Stomach (tissue), 9 donors: ENCODE results near the gene CERS6. TPM values are rescaled to one million over a fixed set of nuclear protein-coding genes. Genes with fewer than 3 reads are reported as not detected.
A peak's percentile ranks its signal among the peaks of the same experiment; 100 is the strongest.

Source experiments
- DNase-seq, 2 donors: peaks; one replicate each; pipeline versions ENCODE4 v3.0.0 to v3.0.0-alpha.2; 2013 to 2019
- H3K27ac ChIP-seq, 5 donors: fragments of 200-600 bp in 4 of 5; sonication (generic) in 4 of 5; one replicate each; pipeline ENCODE4 v1.5.1; 2013 to 2019; ENCODE audit warnings: mild to moderate bottlenecking in 1 of 5, moderate library complexity in 1 of 5
- H3K27me3 ChIP-seq, 3 donors: fragments of 200-600 bp; sonication (generic); one replicate each; pipeline ENCODE4 v1.5.1; 2017 to 2019; ENCODE audit warnings: mixed run types in 1 of 3
- H3K36me3 ChIP-seq, 4 donors: fragments of 200-600 bp; sonication (generic); 1 replicate in 3 of 4; 2 replicates in 1 of 4; pipeline ENCODE4 v1.5.1; 2016 to 2019
- H3K4me1 ChIP-seq, 4 donors: fragments of 200-600 bp; sonication (generic); one replicate each; pipeline ENCODE4 v1.5.1; 2016 to 2019
- H3K4me3 ChIP-seq, 4 donors: fragments of 200-600 bp; sonication (generic) in 3 of 4; one replicate each; pipeline ENCODE4 v1.5.1; 2016 to 2019; ENCODE audit warnings: mild to moderate bottlenecking in 1 of 4
- H3K9me3 ChIP-seq, 4 donors: fragments of 200-600 bp; sonication (generic); one replicate each; pipeline ENCODE4 v1.5.1; 2016 to 2019
- CTCF ChIP-seq, 7 experiments: fragments of 450-650 bp in 4 of 7; fragments of 200-600 bp in 3 of 7; sonication (generic) in 3 of 7; IDR thresholded peaks; one replicate each; pipeline ENCODE4 v1.5.1; 2016 to 2019; ENCODE audit warnings: antibody characterized with exemption in 7 of 7, control low read depth in 2 of 7, mild to moderate bottlenecking in 1 of 7
- EP300 ChIP-seq: sonication (generic); formaldehyde crosslinking; IDR thresholded peaks from one replicate; pipeline ENCODE4 v1.6.1; 2017; ENCODE audit warnings: antibody characterized with exemption
- POLR2A ChIP-seq, 4 donors: fragments of 450-650 bp; IDR thresholded peaks; one replicate each; pipeline ENCODE4 v1.6.1; 2016; ENCODE audit warnings: antibody characterized with exemption in 4 of 4, control low read depth in 2 of 4, mild to moderate bottlenecking in 1 of 4, moderate library complexity in 1 of 4
- POLR2AphosphoS5 ChIP-seq, 3 donors: sonication (generic); formaldehyde crosslinking; IDR thresholded peaks; one replicate each; pipeline ENCODE4 v1.6.1; 2016; ENCODE audit warnings: antibody characterized with exemption in 3 of 3
- WGBS, 5 donors: extraction: QIAGEN DNeasy Blood & Tissue Kit in 3 of 5; methylation state at CpG; one replicate each; pipeline versions ENCODE4 v1.1.5 to v1.1.7; 2013 to 2018; 5-methylcytosine and 5-hydroxymethylcytosine counted together
- intact Hi-C: fragments of 100-400 bp; cut with DNase I; formaldehyde crosslinking; loops from one replicate; pipeline ENCODE4 v1.15.1; 2023; ENCODE audit warnings: low total_unique reads
- polyA plus RNA-seq, 3 donors: library from polyadenylated mRNA; stranded (reverse); fragments of 200-250 nt; gene quantifications; one replicate each; pipeline ENCODE4 v1.2.3, GENCODE V29; 2013
- total RNA-seq, 5 donors: library from RNA; depleted of rRNA; stranded (reverse); fragments of >200 nt; gene quantifications; one replicate each; pipeline versions ENCODE4 v1.1.0 to v1.2.3, GENCODE V29; 2014 to 2016
- donor health status: healthy with polysubstance abuse.
- donor health status: Bipolar disorder and iron deficiency.
- donor health status: healthy.

Gene CERS6
- total and polyA plus RNA-seq, 8 donors = 4.0 to 102 (median 53.2) TPM

GRCh38 chr2:168751104-168751740 is 295.1 kb downstream of the CERS6 start:
- peaks cover 0 to 36% (median 18%) of the 10 kb centered on the region in 4 donors for H3K4me1 ChIP-seq
- peaks cover 6 to 18% (median 7%) of the 10 kb centered on the region in 4 donors for H3K36me3 ChIP-seq
- H3K27ac ChIP-seq = no peak overlapping the region
- H3K4me3 ChIP-seq = no peak overlapping the region
- no peaks in the 10 kb centered on the region for H3K9me3 ChIP-seq
- no peaks in the 10 kb centered on the region for H3K27me3 ChIP-seq
- intact Hi-C loops = no loop called here
- DNase-seq = peak in 1 of 2 donors; percentile 43
- no peak for TF ChIP-seq POLR2AphosphoS5 (IDR thresholded peaks at IDR 0.05)
- TF ChIP-seq CTCF (IDR thresholded peaks at IDR 0.05) = no peak
- TF ChIP-seq POLR2A (IDR thresholded peaks at IDR 0.05) = no peak
- TF ChIP-seq EP300 = no peak

- Histone ChIP-seq H3K27ac (no peak overlapping the region), H3K27me3 (no peaks in the 10 kb centered on the region), H3K36me3 (peaks cover 6 to 18% (median 7%) of the 10 kb centered on the region in 4 donors), H3K9me3 (no peaks in the 10 kb centered on the region), H3K4me1 (peaks cover 4 to 43% (median 26%) of the 10 kb centered on the region in 4 donors), H3K4me3 (no peak overlapping the region)
- 87 to 96% (median 92%) methylated on average over 8 of the region's 8 CpGs for WGBS, 5 donors
- peak in 1 of 2 donors; percentile 42 for DNase-seq
- no peak for TF ChIP-seq EP300
- TF ChIP-seq POLR2AphosphoS5 (IDR thresholded peaks at IDR 0.05) = no peak
- intact Hi-C loops = no loop called here
Measured at GRCh38 chr2:168752361-168752760, 296.3 kb downstream of the CERS6 start.

- Histone ChIP-seq H3K4me1 (peaks cover 10 to 37% (median 30%) of the 10 kb centered on the region in 4 donors), H3K36me3 (peaks cover 6 to 18% (median 7%) of the 10 kb centered on the region in 4 donors), H3K4me3 (no peak overlapping the region), H3K9me3 (no peaks in the 10 kb centered on the region), H3K27me3 (no peaks in the 10 kb centered on the region), H3K27ac (no peak overlapping the region)
- WGBS, 5 donors = 85 to 93% (median 89%) methylated on average over 8 of the region's 8 CpGs
- no peak for TF ChIP-seq POLR2AphosphoS5 (IDR thresholded peaks at IDR 0.05)
- no peak for TF ChIP-seq POLR2A (IDR thresholded peaks at IDR 0.05)
- TF ChIP-seq EP300 = no peak
- no peak for TF ChIP-seq CTCF (IDR thresholded peaks at IDR 0.05)
- intact Hi-C loops = no loop called here
- no peak for DNase-seq
Measured at GRCh38 chr2:168753765-168754329, 297.8 kb downstream of the CERS6 start.

- peak overlapping the region in 2 of 5 donors; percentile 25 to 64 for H3K27ac ChIP-seq
- no peak overlapping the region for H3K4me3 ChIP-seq
- peaks cover 10 to 30% (median 17%) of the 10 kb centered on the region in 4 donors for H3K4me1 ChIP-seq
- H3K9me3 ChIP-seq = no peaks in the 10 kb centered on the region
- intact Hi-C loops = no loop called here
- H3K27me3 ChIP-seq = no peaks in the 10 kb centered on the region
- TF ChIP-seq POLR2A (IDR thresholded peaks at IDR 0.05) (no peak), CTCF (IDR thresholded peaks at IDR 0.05) (no peak), EP300 (no peak), POLR2AphosphoS5 (IDR thresholded peaks at IDR 0.05) (no peak)
- DNase-seq = no peak
- peaks cover 6 to 18% (median 7%) of the 10 kb centered on the region in 4 donors for H3K36me3 ChIP-seq
- WGBS, 5 donors = 20 to 50% (median 33%) methylated on average over 3 of the region's 3 CpGs
Measured at GRCh38 chr2:168757223-168757622, 301.2 kb downstream of the CERS6 start.
